Nephron progenitor cell (in vitro differentiated cells): ENCODE data around the gene TAMALIN.

Experiments used
- DNase-seq: peaks from one replicate; pipeline ENCODE4 v3.0.0; 2021
- H3K27ac Mint-ChIP-seq: 2 replicates; pipeline ENCODE4 v1.8.0; 2021; ENCODE audit warnings: mild to moderate bottlenecking, moderate library complexity, mixed read lengths
- H3K27me3 Mint-ChIP-seq: 2 replicates; pipeline ENCODE4 v1.8.0; 2021; ENCODE audit warnings: mild to moderate bottlenecking, low read depth, mixed read lengths; ENCODE audit not compliant: poor library complexity
- H3K36me3 Mint-ChIP-seq: 2 replicates; pipeline ENCODE4 v1.8.0; 2021; ENCODE audit warnings: low read depth, mixed read lengths
- H3K4me1 Mint-ChIP-seq: 2 replicates; pipeline ENCODE4 v1.8.0; 2021; ENCODE audit warnings: mixed read lengths
- H3K4me3 Mint-ChIP-seq: 2 replicates; pipeline ENCODE4 v1.8.0; 2021; ENCODE audit warnings: mild to moderate bottlenecking, moderate library complexity, mixed read lengths
- H3K9me3 Mint-ChIP-seq: 2 replicates; pipeline ENCODE4 v1.8.0; 2021; ENCODE audit warnings: mild to moderate bottlenecking, moderate library complexity, mixed read lengths
- TF ChIP-seq, protein P1 (sequence below): fragments of 200-600 bp; sonication (generic); IDR thresholded peaks from 2 replicates; pipeline ENCODE4 v1.5.0; 2021; ENCODE audit warnings: antibody characterized with exemption

TAMALIN gene

GRCh38 chr12:52010692-52011601 is 4.2 kb downstream of the TAMALIN start:
- DNase-seq, result no peak
- H3K27me3 Mint-ChIP-seq, result peaks cover 44% of the 10 kb centered on the region
- TF ChIP-seq, protein P1, sequence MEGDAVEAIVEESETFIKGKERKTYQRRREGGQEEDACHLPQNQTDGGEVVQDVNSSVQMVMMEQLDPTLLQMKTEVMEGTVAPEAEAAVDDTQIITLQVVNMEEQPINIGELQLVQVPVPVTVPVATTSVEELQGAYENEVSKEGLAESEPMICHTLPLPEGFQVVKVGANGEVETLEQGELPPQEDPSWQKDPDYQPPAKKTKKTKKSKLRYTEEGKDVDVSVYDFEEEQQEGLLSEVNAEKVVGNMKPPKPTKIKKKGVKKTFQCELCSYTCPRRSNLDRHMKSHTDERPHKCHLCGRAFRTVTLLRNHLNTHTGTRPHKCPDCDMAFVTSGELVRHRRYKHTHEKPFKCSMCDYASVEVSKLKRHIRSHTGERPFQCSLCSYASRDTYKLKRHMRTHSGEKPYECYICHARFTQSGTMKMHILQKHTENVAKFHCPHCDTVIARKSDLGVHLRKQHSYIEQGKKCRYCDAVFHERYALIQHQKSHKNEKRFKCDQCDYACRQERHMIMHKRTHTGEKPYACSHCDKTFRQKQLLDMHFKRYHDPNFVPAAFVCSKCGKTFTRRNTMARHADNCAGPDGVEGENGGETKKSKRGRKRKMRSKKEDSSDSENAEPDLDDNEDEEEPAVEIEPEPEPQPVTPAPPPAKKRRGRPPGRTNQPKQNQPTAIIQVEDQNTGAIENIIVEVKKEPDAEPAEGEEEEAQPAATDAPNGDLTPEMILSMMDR, result no peak
- H3K4me3 Mint-ChIP-seq, result peak overlapping the region; percentile 58
- peak overlapping the region; percentile 32 for H3K27ac Mint-ChIP-seq
- H3K4me1 Mint-ChIP-seq, result peaks cover 56% of the 10 kb centered on the region
- peaks cover 33% of the 10 kb centered on the region for H3K36me3 Mint-ChIP-seq
- H3K9me3 Mint-ChIP-seq, result no peaks in the 10 kb centered on the region

- TF ChIP-seq, protein P1, result no peak
- Mint-ChIP-seq H3K27me3 (peaks cover 42% of the 10 kb centered on the region), H3K4me1 (peaks cover 56% of the 10 kb centered on the region), H3K4me3 (no peak overlapping the region), H3K9me3 (no peaks in the 10 kb centered on the region), H3K27ac (no peak overlapping the region), H3K36me3 (peaks cover 36% of the 10 kb centered on the region)
- no peak for DNase-seq
Measured at GRCh38 chr12:52011602-52012214, 5.0 kb downstream of the TAMALIN start.

DNA sequence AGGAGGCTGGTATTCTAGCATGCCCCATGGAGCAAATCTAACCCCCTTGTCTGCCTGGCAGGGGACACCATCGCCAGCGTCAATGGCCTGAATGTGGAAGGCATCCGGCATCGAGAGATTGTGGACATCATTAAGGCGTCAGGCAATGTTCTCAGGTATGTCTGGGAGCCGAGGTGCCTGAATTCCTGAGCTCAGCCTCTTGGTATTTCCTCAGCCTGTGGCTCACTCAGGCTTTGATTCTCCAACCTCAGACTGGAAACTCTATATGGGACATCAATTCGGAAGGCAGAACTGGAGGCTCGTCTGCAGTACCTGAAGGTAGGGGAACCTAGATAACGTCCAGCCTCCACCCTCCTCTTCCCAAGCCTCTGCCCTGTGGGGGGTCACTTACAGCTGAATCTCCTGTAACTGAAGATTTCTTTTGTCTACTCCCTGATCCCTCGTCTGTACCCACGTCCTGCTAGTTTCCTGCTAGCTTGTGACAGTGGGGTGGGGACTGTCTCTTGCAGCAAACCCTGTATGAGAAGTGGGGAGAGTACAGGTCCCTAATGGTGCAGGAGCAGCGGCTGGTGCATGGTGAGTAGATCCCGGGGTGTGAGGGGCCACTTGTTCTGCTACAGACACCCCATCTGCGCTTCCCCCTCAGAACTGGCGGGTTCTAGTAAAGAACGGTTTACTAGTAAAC is 7.0 kb downstream of the TAMALIN start:
- Mint-ChIP-seq H3K27ac (no peak overlapping the region), H3K4me3 (no peak overlapping the region), H3K27me3 (peaks cover 35% of the 10 kb centered on the region), H3K9me3 (no peaks in the 10 kb centered on the region), H3K4me1 (peaks cover 61% of the 10 kb centered on the region), H3K36me3 (peaks cover 38% of the 10 kb centered on the region)
- TF ChIP-seq, protein P1, result no peak
- DNase-seq, result no peak

DNA sequence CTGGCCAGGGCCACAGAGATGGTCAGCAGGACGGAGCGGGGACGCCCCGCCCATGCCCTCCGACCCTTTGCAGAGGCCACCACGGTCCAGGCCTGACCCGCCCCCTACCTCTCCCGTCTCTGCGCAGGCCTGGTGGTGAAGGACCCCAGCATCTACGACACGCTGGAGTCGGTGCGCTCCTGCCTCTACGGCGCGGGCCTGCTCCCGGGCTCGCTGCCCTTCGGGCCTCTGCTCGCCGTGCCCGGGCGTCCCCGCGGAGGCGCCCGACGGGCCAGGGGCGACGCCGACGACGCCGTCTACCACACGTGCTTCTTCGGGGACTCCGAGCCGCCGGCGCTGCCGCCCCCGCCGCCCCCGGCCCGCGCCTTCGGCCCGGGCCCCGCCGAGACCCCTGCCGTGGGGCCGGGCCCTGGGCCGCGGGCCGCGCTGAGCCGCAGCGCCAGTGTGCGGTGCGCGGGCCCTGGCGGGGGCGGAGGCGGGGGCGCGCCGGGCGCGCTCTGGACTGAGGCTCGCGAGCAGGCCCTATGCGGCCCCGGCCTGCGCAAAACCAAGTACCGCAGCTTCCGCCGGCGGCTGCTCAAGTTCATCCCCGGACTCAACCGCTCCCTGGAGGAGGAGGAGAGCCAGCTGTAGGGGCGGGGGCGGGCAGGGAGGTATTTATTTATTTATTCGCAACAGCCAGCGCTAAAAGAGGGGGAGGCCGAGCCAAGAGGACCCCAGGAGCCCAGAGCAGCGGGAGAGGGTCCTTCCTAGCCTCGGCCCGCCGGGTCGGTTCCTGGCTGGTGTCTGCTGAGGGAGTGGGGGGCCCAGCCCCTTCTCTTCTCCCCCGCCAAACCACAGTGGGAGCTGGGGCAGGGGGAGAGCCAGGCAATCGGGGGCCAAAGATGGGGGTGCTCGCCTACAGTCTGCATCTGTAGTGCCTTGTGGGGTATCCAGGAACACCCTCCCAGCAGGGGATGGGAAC is 8.1 kb downstream of the TAMALIN start:
- peak; percentile 53 for DNase-seq
- peaks cover 30% of the 10 kb centered on the region for H3K27me3 Mint-ChIP-seq
- TF ChIP-seq, protein P1, result no peak
- H3K9me3 Mint-ChIP-seq, result no peaks in the 10 kb centered on the region
- no peak overlapping the region for H3K4me3 Mint-ChIP-seq
- peaks cover 57% of the 10 kb centered on the region for H3K4me1 Mint-ChIP-seq
- H3K36me3 Mint-ChIP-seq, result peaks cover 38% of the 10 kb centered on the region
- no peak overlapping the region for H3K27ac Mint-ChIP-seq

DNA sequence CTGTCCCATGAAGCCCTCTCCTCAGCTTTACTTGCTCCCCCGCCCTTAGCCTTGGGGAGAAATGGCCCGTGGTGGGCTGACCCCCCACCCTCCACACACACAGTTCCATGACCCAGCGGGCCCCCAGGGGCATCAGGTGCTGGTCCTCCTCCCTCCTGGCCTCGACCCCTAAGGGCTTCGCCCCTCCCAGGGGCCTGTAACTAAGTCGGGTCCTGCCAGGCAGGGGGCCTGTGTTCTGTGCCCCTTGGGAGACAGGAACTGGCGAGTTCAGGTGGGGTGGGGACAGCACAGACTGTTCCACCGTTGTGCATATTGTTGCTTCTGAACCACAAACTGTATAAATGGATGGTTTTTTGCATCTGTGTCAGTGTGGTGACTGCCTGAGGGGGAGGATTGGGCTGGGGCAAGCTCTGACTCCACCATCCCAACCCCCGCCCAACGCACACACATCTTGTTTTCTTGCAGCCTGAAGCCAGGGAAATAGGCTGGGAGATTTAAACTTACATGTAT is 8.8 kb downstream of the TAMALIN start:
- Mint-ChIP-seq H3K4me1 (peaks cover 58% of the 10 kb centered on the region), H3K36me3 (peaks cover 36% of the 10 kb centered on the region), H3K27ac (no peak overlapping the region), H3K4me3 (no peak overlapping the region), H3K27me3 (peaks cover 32% of the 10 kb centered on the region), H3K9me3 (no peaks in the 10 kb centered on the region)
- TF ChIP-seq, protein P1, result no peak
- DNase-seq, result no peak
